ENCODE measurements around the gene NR3C1. TPM values are rescaled to one million over a fixed set of nuclear protein-coding genes. Genes with fewer than 3 reads are reported as not detected.

NR3C1 gene
- total RNA-seq, 1 donor from 2014 or later: 152 TPM

DNA sequence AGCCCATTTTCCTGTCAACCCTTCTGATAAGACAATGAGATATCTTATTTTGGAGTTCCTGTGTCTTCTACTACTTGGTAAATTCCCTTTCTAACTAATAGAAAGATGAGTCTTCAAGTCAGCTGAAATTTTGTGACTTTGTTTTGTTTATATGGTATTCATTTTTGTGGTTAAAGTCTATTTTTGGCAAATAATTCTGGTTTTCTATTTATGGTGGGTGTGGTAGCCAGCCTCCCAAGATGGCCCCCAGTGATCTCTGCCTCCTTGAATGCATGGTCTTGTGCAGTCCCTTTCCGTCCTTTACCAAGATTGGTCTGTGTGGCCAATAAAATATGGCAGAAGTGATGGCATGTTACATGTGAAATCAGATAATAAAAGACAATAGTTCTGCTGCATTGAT, 91.5 kb downstream of the NR3C1 start:
- DNase-seq (ENCODE audit: low spot score): no peak

DNA sequence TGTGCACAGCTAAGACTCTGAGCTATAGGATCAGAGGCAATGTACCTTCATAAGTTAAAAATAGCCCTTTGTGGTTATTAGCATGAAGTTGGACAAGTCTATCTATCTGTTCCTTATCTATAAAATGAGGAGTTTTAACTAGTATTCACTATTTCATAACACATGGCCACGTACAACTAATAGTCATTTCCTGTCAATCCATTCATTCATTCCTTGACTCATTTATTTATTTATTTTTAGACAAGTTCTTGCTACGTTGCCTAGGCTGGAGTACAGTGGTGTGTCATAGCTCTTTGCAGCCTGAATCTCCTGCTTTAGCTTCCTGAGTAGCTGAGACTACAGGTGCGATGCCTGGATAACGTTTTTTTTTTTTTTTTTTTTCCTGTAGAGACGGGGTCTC, 92.1 kb downstream of the NR3C1 start:
- no peak for DNase-seq (ENCODE audit: low spot score)

DNA sequence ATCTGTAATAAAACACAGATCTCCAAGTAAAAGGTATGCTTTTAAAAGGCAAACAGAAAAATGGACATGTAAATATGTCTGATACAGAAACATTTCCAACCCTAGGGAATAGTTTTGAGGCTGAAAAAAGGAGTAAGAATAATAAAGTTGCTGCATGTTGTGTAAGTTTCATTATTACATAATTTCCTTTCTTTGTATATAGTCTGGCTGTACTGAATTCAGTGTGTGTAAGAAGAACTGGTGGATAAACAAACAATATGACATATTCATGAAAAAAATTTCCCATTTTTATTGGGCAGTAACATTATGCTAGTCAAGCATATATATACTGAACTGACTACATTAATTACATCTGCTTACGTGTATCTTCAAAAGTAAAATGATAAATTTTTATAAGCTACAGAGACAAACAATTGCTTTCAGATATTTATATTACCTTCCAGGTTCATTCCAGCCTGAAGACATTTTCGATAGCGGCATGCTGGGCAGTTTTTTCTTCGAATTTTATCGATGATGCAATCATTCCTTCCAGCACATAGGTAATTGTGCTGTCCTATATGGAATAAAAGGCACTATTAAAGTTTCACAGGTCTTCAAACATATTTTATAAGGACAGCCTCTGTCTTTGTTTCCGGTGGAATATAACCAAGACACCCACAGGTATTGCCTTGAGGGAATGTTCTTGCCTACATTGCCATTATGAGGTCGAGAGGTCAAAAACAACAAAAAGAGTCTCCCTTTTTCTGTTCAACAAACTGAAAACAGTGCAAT, 93.6 kb downstream of the NR3C1 start:
- DNase-seq (ENCODE audit: low spot score): no peak

DNA sequence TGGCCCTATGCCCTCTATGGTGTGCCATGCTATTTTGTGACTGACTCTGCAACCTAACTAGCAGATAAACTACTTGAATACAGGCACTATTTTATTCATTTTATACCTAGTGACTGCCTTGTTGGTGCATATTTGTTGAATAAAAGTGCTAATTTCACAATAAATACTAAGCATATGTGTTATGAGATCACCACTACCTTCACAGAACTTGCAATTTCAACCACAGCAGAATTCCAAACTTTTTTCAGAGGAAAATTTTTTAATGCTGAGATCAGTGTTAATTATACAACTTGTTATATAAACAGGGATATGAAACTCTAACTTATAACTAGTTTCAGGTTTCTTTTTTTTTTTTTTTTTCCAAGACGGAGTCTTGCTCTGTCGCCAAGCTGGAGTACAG, 94.8 kb downstream of the NR3C1 start:
- DNase-seq (ENCODE audit: low spot score): no peak

DNA sequence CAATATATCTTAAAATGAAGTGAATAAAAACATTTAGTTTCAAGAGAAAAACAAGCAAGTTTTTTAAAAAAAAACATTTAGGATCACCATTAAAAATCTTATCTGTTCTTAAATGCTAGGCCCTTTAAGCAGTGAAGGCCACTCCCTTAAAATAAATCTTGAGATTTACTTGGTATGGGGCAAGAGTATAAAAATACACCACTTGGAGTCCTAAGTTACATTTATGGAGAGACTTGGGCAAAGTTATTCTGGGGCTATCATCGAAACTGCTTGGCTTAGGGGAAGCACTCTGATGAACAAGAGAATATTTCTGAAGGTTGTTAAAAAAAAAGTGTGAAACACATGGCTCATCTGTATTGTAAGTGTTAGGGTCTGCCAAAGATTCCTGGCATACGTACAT, 97.4 kb downstream of the NR3C1 start:
- DNase-seq (ENCODE audit: low spot score): peak; percentile 62

DNA sequence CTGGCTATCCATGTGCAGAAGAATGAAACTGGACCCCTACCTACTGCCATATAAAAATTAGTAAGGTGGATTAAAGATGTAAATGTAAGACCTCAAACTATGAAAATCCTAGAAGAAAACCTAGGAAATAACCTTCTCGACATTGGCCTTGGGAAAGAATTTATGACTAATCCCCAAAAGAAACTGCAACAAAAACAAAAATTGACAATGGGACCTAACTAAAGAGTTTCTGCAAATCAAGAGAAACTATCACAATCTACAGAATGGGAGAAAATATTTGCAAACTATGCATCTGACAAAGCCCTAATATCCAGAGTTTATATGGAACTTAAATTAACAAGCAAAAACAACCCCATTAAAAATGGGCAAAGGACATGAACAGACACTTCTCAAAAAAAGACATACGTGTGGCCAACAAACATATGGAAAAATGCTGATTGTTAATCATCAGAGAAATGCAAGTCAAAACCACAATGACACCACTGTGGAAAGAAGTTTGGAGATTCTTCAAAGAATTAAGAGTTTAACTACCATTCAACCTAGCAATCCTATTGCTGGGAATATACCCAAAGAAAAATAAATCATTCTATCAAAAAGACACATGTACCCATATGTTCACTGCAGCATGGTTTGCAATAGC, 98.5 kb downstream of the NR3C1 start:
- DNase-seq (ENCODE audit: low spot score): no peak

DNA sequence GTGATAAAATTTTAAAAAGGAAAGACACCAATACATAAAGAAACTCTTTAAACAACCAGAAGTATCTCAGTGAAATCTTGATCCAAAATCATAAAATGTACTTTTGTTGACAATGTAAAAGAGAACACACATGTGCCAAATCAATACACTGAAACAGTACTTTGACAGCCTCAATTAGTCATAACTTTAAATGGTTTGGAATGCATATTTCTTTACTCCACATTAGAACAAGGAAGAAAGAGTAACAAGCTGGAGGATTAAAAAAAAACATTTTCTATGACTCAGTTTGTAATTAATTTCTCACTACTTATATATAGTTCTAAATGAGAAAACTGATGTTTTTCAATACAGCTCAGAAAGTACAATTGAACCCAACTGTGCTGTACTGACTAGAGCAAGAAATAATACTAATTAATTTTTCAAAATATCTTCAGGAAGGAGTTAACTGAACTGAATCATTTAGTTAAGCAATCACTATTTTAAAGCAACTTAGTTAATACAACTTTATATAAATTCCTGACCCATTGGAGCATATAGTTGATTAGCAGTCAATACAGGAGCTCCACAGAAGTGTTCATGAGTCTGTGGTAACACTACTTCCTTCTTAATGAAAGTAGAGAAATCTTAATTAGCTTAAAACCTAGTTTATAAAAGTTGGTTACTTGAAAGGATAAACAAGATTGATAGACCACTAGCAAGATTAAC, 101.0 kb downstream of the NR3C1 start:
- no peak for DNase-seq (ENCODE audit: low spot score)

DNA sequence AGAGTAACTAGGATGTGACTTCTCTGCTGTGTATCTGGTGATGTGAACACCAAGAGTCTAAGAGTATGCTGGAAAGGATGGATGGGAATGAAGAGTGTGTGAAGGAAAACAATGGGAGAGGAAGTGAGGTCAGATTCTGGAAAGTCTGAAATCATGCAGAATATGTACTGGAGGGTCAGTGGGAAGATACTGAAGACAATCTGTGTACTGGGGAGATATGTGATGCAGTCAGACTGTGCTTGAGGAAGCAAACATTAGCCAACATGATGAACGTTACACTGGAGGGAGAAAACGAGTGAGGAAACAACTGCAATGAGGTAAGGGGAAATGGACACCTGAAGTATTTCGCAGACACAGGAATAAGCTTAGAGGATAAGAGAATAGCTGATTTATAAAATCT, 105.7 kb downstream of the NR3C1 start:
- no peak for DNase-seq (ENCODE audit: low spot score)

DNA sequence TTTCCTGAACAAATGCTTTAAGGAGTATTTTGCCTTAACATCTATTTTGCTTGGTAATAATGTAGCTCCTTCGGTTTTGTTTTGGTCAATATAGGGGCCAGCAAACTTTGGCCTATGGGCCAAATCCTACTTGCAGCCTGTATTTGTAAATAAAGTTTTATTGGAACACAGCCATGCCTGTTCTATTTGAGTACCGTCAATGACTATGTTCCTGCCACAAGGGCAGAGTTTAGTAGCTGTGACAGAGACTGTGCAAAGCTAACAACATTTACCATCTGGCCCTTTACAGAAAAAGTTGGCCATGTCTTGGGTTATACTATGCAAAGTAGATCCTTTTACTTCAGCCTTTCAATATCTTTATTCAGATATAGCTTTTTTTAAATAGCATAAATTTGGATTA, 113.4 kb downstream of the NR3C1 start:
- DNase-seq (ENCODE audit: low spot score): no peak

DNA sequence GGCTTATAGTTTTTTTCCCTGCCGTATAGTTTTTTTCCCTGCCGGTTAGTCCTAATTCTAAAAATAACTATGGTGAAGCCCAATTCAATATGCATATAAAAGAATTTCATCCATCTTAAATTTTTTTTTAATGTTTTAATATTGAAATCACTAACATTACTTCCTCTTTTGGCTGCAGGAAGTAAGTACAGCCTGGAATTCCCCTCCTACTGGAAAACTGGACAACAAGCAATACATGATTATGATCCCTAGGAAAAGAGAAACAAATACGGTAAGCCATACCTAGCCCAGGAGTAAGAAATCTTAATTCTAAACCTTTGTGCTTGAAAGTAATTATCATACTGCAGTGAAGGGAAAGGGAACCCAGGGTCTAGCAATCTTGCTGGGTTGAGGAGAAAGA, 119.0 kb downstream of the NR3C1 start:
- DNase-seq (ENCODE audit: low spot score): no peak

DNA sequence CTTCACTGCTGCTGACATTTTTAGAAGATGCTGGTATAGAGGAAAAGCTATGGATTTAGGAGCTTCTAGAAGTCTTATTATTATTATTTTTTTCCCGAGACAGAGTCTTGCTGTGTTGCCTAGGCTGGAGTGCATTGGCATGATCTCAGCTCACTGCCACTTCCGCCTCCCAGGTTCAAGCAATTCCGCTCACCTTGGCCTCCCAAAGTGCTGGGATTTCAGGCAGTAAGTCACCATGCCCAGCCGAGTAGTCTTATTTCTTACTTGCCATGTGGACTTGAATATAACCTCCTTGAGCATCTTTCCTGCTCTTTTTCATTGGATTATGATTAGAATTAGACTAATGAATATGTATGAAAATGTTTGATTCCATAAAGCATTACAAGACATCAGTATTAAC, 119.5 kb downstream of the NR3C1 start:
- no peak for DNase-seq (ENCODE audit: low spot score)

DNA sequence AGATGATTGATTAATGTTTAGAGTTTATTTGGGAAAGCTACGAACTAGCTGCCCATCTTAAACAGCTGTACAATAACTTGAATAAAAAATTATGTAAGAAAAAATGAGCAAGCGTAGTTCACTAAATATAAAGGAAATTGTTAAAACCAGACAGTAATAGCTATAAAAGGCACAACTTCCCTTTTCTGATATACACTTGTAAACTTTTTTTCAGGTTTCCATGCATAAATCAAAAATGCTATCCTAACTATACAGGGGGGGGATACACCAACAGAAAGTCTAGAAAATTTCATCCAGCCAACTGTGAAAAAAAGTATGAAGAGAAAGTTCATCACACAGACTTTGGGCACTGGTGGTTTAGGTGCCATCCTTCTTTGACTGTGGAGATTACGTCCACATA, 122.3 kb downstream of the NR3C1 start:
- DNase-seq (ENCODE audit: low spot score): no peak

DNA sequence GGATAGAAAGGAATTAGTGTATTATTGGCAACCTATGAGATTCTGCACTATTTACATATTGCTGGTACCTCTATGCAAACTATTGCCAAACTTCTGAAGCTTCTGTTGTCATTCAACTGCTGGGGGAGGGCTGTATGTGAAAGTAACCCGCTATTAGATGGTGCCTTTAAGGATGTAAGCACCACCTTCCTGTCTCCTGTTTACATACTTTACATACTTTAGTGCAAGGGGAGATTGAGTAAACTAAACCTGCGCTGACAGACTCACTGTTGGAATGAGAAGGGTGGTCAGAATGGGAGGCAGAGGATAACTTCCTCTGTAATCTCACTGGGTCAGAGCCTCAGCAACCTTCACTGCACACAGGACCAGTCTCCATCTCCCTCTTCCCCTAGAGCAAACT, 123.8 kb downstream of the NR3C1 start:
- no peak for DNase-seq (ENCODE audit: low spot score)

DNA sequence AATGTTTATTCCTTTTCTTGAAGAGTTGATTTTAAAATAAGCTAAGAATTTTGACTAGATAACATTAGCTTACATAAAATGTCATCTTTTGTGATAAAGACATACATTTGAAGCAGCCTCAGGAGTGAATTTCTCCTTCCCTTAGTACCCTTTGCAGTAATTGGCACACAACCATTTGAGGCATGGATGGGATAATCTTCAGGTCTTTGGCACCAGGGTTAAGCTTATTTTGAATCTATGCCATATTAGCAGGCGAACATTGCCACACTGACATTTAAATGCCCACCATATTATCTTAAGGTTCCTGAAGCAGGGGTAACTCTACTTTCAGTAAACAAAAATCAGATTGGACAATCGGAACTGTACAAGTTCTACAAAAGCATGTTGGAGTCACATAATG, 126.0 kb downstream of the NR3C1 start:
- no peak for DNase-seq (ENCODE audit: low spot score)

DNA sequence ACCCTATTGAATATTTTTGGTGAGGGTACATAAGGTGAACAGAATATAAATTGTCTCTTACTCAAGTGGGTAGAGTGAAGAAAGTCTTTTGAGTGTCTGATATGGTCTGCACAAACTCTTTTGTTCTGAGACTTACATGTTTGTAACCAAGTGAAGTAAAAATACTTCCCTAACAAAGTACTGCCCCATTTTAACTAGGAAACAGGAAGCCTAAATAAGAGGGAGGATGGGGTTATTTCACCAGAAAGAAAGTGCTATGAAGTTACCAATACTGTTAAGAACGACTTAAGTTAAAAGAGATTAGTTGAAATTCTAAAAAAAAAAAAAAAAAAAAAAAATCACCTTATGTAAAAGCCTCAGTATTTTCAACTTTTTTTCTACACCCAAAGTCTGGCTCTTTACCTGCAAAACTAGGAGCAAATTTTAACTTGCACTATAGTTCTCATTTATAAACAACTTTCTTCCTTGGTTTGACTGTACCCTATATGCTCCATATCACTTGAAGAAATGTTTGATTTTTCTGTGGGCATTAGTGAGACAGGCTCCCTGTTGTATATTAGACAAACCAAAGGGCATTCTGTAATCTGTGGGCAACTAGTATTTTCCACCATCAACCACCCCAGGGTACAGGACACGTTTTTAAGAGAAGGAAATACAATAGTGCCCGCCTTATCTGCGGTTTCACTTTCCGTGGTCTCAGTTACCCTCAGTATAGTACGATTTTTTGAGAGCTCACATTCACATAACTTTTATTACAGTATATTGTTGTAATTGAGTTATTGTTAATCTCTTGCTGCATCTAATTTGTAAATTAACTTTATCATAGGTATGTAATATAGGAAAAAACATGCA, 127.7 kb downstream of the NR3C1 start:
- DNase-seq (ENCODE audit: low spot score): no peak

DNA sequence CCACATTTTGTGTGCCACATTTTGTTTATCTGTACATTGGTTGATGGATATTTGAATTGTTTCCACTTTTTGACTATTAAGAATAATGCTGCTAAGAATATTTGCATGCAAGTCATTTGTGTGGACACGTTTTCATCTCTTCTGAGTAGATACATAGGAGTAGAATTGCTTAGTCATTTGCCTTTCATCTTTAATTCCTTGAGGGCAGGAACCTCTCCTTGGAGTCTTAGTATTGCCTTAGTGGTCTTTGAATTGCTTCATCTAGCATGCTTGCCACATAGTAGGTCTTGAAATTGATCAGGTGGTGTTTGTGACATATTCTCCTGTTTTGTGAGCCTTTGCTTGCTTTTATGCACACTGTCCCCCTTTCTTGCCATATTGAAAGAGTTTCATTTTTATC, 128.5 kb downstream of the NR3C1 start:
- no peak for DNase-seq (ENCODE audit: low spot score)

DNA sequence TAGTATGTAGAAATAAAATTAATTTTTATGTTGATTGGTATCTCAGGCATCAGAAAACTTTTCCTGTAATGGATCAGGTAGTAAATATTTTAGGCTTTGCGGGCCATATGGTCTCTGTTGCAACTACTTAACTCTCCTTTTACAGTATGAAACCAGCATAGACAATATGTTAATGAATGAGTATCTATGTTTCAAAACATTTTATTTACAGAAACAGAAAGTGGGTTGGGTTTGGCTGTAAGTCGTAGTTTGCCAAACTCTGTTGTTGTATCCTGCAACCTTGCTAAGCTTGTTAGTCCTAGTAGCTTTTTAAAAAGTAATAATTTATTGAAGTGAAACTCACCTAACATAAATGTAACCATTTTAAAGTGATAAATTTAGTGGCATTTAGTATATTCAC, 132.1 kb downstream of the NR3C1 start:
- DNase-seq (ENCODE audit: low spot score): no peak

DNA sequence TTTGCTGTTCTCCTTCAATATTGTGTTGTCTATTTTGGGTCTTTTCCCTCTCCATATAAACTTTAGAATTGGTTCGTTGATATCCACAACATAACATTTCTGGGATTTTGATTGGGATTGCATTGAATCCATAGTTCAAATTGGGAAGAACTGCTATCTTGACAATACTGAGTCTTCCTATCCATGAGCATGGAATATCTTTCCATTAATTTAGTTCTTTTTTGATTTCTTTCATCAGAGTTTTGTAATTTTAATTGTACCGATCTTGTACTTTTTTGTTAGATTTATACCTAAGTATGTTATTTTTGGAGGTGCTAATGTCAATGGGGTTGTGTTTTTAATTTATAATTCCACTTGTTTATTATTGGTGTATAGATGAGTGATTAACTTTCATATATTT, 135.1 kb downstream of the NR3C1 start:
- no peak for DNase-seq (ENCODE audit: low spot score)

DNA sequence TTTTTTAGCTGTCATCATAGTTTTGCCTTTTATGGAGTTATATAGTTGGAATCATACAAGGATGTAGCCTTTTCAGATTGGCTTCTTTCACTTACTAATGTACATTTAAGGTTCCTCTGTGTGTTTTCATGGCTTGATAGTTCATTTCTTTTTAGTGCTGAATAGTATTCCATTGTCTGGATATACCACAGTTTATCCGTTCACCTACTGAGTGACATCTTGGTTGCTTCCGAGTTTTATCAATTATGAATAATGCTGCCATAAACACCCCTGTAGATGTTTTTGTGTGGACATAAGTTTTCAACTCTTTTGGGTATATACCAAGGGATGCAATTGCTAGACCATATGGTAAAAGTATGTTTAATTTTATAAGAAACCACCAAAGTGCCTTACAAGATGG, 136.3 kb downstream of the NR3C1 start:
- DNase-seq (ENCODE audit: low spot score): no peak

DNA sequence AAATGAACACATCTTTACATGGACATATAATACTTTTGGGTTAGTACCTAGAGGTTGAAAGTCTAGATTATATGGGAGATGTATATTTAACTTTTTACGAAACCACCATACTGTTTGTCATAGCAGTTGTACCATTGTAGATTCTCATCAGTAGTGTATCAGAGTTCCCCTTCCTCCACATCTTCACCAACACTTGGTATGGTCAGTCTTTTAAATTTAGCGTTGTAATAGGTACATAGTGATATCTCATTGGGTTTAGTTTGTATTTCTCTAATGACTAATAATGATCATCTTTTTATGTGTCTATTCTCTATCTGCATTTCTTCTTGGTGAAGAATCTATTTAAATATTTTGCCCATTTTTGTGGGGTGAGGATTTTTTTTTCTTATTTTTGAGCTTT, 137.5 kb downstream of the NR3C1 start:
- no peak for DNase-seq (ENCODE audit: low spot score)

DNA sequence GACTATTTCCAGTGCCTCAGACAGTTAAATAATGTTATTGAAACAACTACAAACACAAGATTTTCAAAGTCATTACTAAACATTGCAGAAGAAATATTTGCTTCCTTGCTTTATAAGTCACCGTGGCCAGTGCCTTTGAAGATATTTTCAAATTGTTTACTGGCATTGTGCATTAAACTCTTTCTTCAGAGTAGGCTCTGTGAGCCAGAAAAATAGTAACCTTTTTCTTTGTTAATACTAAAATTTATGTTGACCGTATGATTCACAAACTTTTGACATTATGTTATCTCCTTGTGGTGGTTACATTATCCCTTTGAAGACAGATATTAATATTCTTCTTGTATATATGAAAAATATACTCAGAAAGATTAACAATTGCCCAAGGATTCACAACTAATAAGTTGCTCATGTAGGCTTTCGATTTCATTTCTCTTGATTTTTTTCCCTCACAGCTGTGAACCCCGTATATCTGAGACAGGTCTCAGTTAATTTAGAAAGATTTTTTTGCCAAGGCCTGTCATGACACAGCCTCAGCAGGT, 140.1 kb downstream of the NR3C1 start:
- no peak for DNase-seq (ENCODE audit: low spot score)
